Fibroblast of upper back skin (primary cell): ENCODE data around the gene GRM8.
"Not testable (repeated sequence)": the region's sequence is repeated elsewhere in the genome, so short reads cannot be mapped to it uniquely, and the experiment has no call there.

Source experiments
- DNase-seq: peaks from one replicate; pipeline ENCODE4 v3.0.0-alpha.2; 2013

GRM8 gene

GRCh38 chr7:126702242-126703016 is 550.3 kb downstream of the GRM8 start:
- peak; percentile 53 for DNase-seq

- peak; percentile 98 for DNase-seq
Measured at GRCh38 chr7:126700807-126701604, 551.7 kb downstream of the GRM8 start.

GRCh38 chr7:126699707-126700106 is 553.0 kb downstream of the GRM8 start:
- no peak for DNase-seq

- no peak for DNase-seq
Measured at GRCh38 chr7:126698909-126699308, 553.8 kb downstream of the GRM8 start.

- no peak for DNase-seq
Measured at GRCh38 chr7:126698446-126698845, 554.3 kb downstream of the GRM8 start.

GRCh38 chr7:126696256-126697038 is 556.3 kb downstream of the GRM8 start:
- no peak for DNase-seq

GRCh38 chr7:126690848-126691751 is 561.6 kb downstream of the GRM8 start:
- no peak for DNase-seq

- DNase-seq = no peak
Measured at GRCh38 chr7:126690104-126690503, 562.6 kb downstream of the GRM8 start.

GRCh38 chr7:126689037-126689436 is 563.7 kb downstream of the GRM8 start:
- peak; percentile 89 for DNase-seq

GRCh38 chr7:126686474-126686873 is 566.3 kb downstream of the GRM8 start:
- no peak for DNase-seq

GRCh38 chr7:126685596-126685995 is 567.1 kb downstream of the GRM8 start:
- no peak for DNase-seq

GRCh38 chr7:126685018-126685573 is 567.6 kb downstream of the GRM8 start:
- no peak for DNase-seq

GRCh38 chr7:126682176-126682575 is 570.6 kb downstream of the GRM8 start:
- no peak for DNase-seq

- not testable (repeated sequence) for DNase-seq
Measured at GRCh38 chr7:126668762-126669161, 584.0 kb downstream of the GRM8 start.

- DNase-seq = no peak
Measured at GRCh38 chr7:126668367-126668752, 584.4 kb downstream of the GRM8 start.

- no peak for DNase-seq
Measured at GRCh38 chr7:126667742-126668366, 584.9 kb downstream of the GRM8 start.

- DNase-seq = no peak
Measured at GRCh38 chr7:126662856-126663255, 589.9 kb downstream of the GRM8 start.

GRCh38 chr7:126659124-126659523 is 593.6 kb downstream of the GRM8 start:
- DNase-seq = no peak

- no peak for DNase-seq
Measured at GRCh38 chr7:126658684-126659083, 594.1 kb downstream of the GRM8 start.

GRCh38 chr7:126657599-126658358 is 595.0 kb downstream of the GRM8 start:
- DNase-seq = no peak

- no peak for DNase-seq
Measured at GRCh38 chr7:126657137-126657536, 595.6 kb downstream of the GRM8 start.
